H1 (cell line): ENCODE measurements around the gene WFDC12. TPM values are rescaled to one million over a fixed set of nuclear protein-coding genes. Genes with fewer than 3 reads are reported as not detected.

Experiments used
- CTCF ChIA-PET: fragments of 300-600 bp; sonication (Branson Sonifier 250); formaldehyde crosslinking; loops from one replicate; lab custom pipeline; 2021; ENCODE audit not compliant: partially characterized antibody; lab: Charles Lee
- POLR2A ChIA-PET: fragments of 300-600 bp; sonication (Branson Sonifier 250); formaldehyde crosslinking; loops from one replicate; lab custom pipeline; 2021; ENCODE audit warnings: inconsistent platforms; ENCODE audit not compliant: partially characterized antibody; lab: Charles Lee
- DNase-seq, 2 experiments: peaks; one replicate each; pipeline versions ENCODE4 v3.0.0 to v3.0.0-alpha.2; 2010 to 2022; ENCODE audit warnings: low spot score in 2 of 2, low read depth in 1 of 2, mixed read lengths in 1 of 2
- FAIRE-seq: peaks from 2 replicates; lab custom pipeline; 2011; peaks lifted over from hg19 to GRCh38; lab: Jason Lieb, UNC
- H2AFZ ChIP-seq: 2 replicates; pipeline ENCODE4 v1.8.1; 2012; ENCODE audit warnings: low read length, inconsistent platforms
- H2AK5ac ChIP-seq: 2 replicates; pipeline ENCODE4 v1.6.1; 2013; ENCODE audit warnings: low read depth, low read length
- H2BK120ac ChIP-seq: replicated peaks from 2 replicates; pipeline ENCODE3; 2013; ENCODE audit warnings: low read depth, low read length, inconsistent platforms
- H2BK12ac ChIP-seq: 2 replicates; pipeline ENCODE4 v1.6.1; 2013; ENCODE audit warnings: low read depth, low read length
- H2BK15ac ChIP-seq: 2 replicates; pipeline ENCODE4 v1.6.1; 2013; ENCODE audit warnings: low read length
- H2BK20ac ChIP-seq: 2 replicates; pipeline ENCODE4 v1.6.1; 2013; ENCODE audit warnings: low read length
- H2BK5ac ChIP-seq: 2 replicates; pipeline ENCODE4 v1.6.1; 2013; ENCODE audit warnings: low read depth, low read length
- H3K14ac ChIP-seq: 2 replicates; pipeline ENCODE4 v1.6.1; 2013; ENCODE audit warnings: inconsistent platforms; ENCODE audit not compliant: insufficient read length
- H3K18ac ChIP-seq: 2 replicates; pipeline ENCODE4 v1.6.1; 2013; ENCODE audit warnings: low read length; ENCODE audit errors: extremely low read depth
- H3K23ac ChIP-seq: 2 replicates; pipeline ENCODE4 v1.6.1; 2013; ENCODE audit warnings: inconsistent platforms; ENCODE audit not compliant: insufficient read length
- H3K23me2 ChIP-seq: 2 replicates; pipeline ENCODE4 v1.6.1; 2013; ENCODE audit warnings: low read depth, low read length
- H3K27ac ChIP-seq: 2 replicates; pipeline ENCODE4 v1.6.1; 2011; ENCODE audit warnings: low read depth, low read length, inconsistent platforms
- H3K27me3 ChIP-seq, 4 experiments: replicated peaks in 1 of 4; 1 replicate in 1 of 4; 2 replicates in 3 of 4; pipeline versions ENCODE4 v1.6.1 to v1.8.1; 2011 to 2013; ENCODE audit warnings: low read length in 3 of 4, mild to moderate bottlenecking in 3 of 4, inconsistent platforms in 2 of 4, mixed read lengths in 2 of 4, moderate library complexity in 1 of 4; ENCODE audit not compliant: control insufficient read depth in 3 of 4, insufficient read depth in 3 of 4; ENCODE audit errors: extremely low read depth in 1 of 4
- H3K36me3 ChIP-seq, 4 experiments: 2 replicates each; pipeline versions ENCODE4 v1.6.1 to v1.8.1; 2011 to 2013; ENCODE audit warnings: mild to moderate bottlenecking in 4 of 4, low read length in 3 of 4, moderate library complexity in 2 of 4, control low read depth in 1 of 4, inconsistent platforms in 1 of 4; ENCODE audit not compliant: insufficient read depth in 4 of 4, control insufficient read depth in 2 of 4
- H3K4ac ChIP-seq: replicated peaks from 2 replicates; pipeline ENCODE3; 2013; ENCODE audit warnings: low read length, low read depth, mixed read lengths, inconsistent platforms; ENCODE audit not compliant: insufficient read length
- H3K4me1 ChIP-seq, 4 experiments: replicated peaks in 1 of 4; 1 replicate in 1 of 4; 2 replicates in 3 of 4; pipeline versions ENCODE4 v1.6.1 to v1.8.1; 2011 to 2013; ENCODE audit warnings: low read length in 3 of 4, inconsistent platforms in 2 of 4, mixed read lengths in 1 of 4; ENCODE audit not compliant: insufficient read depth in 4 of 4, control insufficient read depth in 3 of 4
- H3K4me2 ChIP-seq, 2 experiments: 2 replicates each; pipeline versions ENCODE4 v1.6.1 to v1.8.1; 2011 to 2013; ENCODE audit warnings: low read depth in 2 of 2, low read length in 2 of 2, control low read depth in 1 of 2, inconsistent platforms in 1 of 2, mild to moderate bottlenecking in 1 of 2; ENCODE audit not compliant: insufficient read depth in 1 of 2
- H3K4me3 ChIP-seq, 4 experiments: fragments of 200-600, 300-600 bp in 1 of 4; sonication (generic), shearing (Covaris generic), sonication (Bioruptor Twin) in 1 of 4; 2 replicates each; pipeline versions ENCODE4 v1.5.1 to v1.8.1; 2011 to 2016; ENCODE audit warnings: low read length in 4 of 4, low read depth in 3 of 4, control low read depth in 2 of 4, inconsistent platforms in 2 of 4, mild to moderate bottlenecking in 2 of 4, mixed read lengths in 1 of 4, moderate library complexity in 1 of 4; ENCODE audit not compliant: insufficient read depth in 2 of 4; ENCODE audit errors: extremely low read depth in 1 of 4
- H3K56ac ChIP-seq: replicated peaks from 2 replicates; pipeline ENCODE3; 2013; ENCODE audit warnings: low read depth, mild to moderate bottlenecking, mixed read lengths, low read length, inconsistent platforms; ENCODE audit not compliant: insufficient read length
- H3K79me1 ChIP-seq: 2 replicates; pipeline ENCODE4 v1.6.1; 2013; ENCODE audit warnings: low read depth, low read length, control low read depth
- H3K79me2 ChIP-seq, 2 experiments: 2 replicates each; pipeline versions ENCODE4 v1.6.1 to v1.8.1; 2012 to 2013; ENCODE audit warnings: low read length in 2 of 2, mild to moderate bottlenecking in 2 of 2, inconsistent platforms in 1 of 2; ENCODE audit not compliant: insufficient read depth in 2 of 2, control insufficient read depth in 1 of 2
- H3K9ac ChIP-seq, 4 experiments: replicated peaks in 1 of 4; 1 replicate in 1 of 4; 2 replicates in 3 of 4; pipeline versions ENCODE4 v1.6.1 to v1.8.1; 2011 to 2013; ENCODE audit warnings: low read depth in 3 of 4, low read length in 3 of 4, control low read depth in 2 of 4, mild to moderate bottlenecking in 2 of 4, moderate library complexity in 2 of 4, inconsistent platforms in 1 of 4; ENCODE audit errors: extremely low read depth in 1 of 4
- H3K9me3 ChIP-seq, 2 experiments: 2 replicates each; pipeline versions ENCODE4 v1.6.1 to v1.8.1; 2012 to 2013; ENCODE audit warnings: mild to moderate bottlenecking in 2 of 2, moderate library complexity in 2 of 2, control low read depth in 1 of 2, inconsistent platforms in 1 of 2, low read depth in 1 of 2, low read length in 1 of 2, mixed read lengths in 1 of 2; ENCODE audit not compliant: insufficient read depth in 2 of 2
- H4K20me1 ChIP-seq, 2 experiments: replicated peaks in 1 of 2; 2 replicates each; pipeline versions ENCODE3 to v1.8.1; 2011 to 2013; ENCODE audit warnings: inconsistent platforms in 2 of 2, low read length in 2 of 2, mild to moderate bottlenecking in 1 of 2; ENCODE audit not compliant: insufficient read depth in 2 of 2, control insufficient read depth in 1 of 2
- H4K5ac ChIP-seq: 2 replicates; pipeline ENCODE4 v1.6.1; 2013; ENCODE audit warnings: low read length, low read depth, mixed read lengths, inconsistent platforms; ENCODE audit not compliant: insufficient read length
- H4K8ac ChIP-seq: 2 replicates; pipeline ENCODE4 v1.8.0; 2013; ENCODE audit warnings: mild to moderate bottlenecking, moderate library complexity, low read length, inconsistent platforms; ENCODE audit not compliant: insufficient read depth; ENCODE audit errors: extremely low read depth
- H4K91ac ChIP-seq: replicated peaks from 2 replicates; pipeline ENCODE3; 2013; ENCODE audit warnings: low read length, mixed read lengths, inconsistent platforms; ENCODE audit not compliant: insufficient read length
- ATF2 ChIP-seq: IDR thresholded peaks from 2 replicates; pipeline ENCODE4 v1.6.1; 2012; ENCODE audit warnings: low read length, inconsistent platforms
- ATF3 ChIP-seq: IDR thresholded peaks from 2 replicates; pipeline ENCODE4 v1.6.1; 2011; ENCODE audit warnings: low read depth, mild to moderate bottlenecking, low read length; ENCODE audit not compliant: insufficient read depth
- CREB1 ChIP-seq: IDR thresholded peaks from 2 replicates; pipeline ENCODE4 v1.6.1; 2012; ENCODE audit warnings: inconsistent platforms
- EGR1 ChIP-seq: IDR thresholded peaks from 2 replicates; pipeline ENCODE4 v1.6.1; 2011; ENCODE audit warnings: low read depth, low read length, borderline replicate concordance
- POLR2AphosphoS5 ChIP-seq: IDR thresholded peaks from 2 replicates; pipeline ENCODE4 v1.6.1; 2011; ENCODE audit warnings: low read depth, low read length
- RBBP5 ChIP-seq: IDR thresholded peaks from 2 replicates; pipeline ENCODE4 v1.7.1; 2012; ENCODE audit warnings: low read depth, mild to moderate bottlenecking, inconsistent platforms, low read length, moderate library complexity, borderline replicate concordance
- SRF ChIP-seq: IDR thresholded peaks from 2 replicates; pipeline ENCODE4 v1.6.1; 2011; ENCODE audit warnings: mild to moderate bottlenecking, low read depth, low read length, moderate library complexity
- SUZ12 ChIP-seq: fragments of 200-600 bp; sonication (generic); IDR thresholded peaks from 2 replicates; pipeline ENCODE4 v1.6.1; 2012; ENCODE audit warnings: mild to moderate bottlenecking, inconsistent platforms, low read length, moderate library complexity, mixed read lengths
- TAF1 ChIP-seq: IDR thresholded peaks from 2 replicates; pipeline ENCODE4 v1.6.1; 2011; ENCODE audit warnings: mild to moderate bottlenecking, low read depth, low read length
- WGBS, 2 experiments: shearing (Covaris generic) in 1 of 2; methylation state at CpG; one replicate each; pipeline versions ENCODE4 v1.1.6 to v1.1.7; 2013 to 2015; ENCODE audit warnings: low lambda C conversion rate in 2 of 2, mixed read lengths in 2 of 2, inconsistent platforms in 1 of 2, low coverage in 1 of 2, missing lambda C conversion rate in 1 of 2; ENCODE audit not compliant: insufficient replicate concordance in 2 of 2, insufficient coverage in 1 of 2, insufficient read length in 1 of 2; ENCODE audit errors: extremely low coverage in 1 of 2, missing lambda C conversion rate in 1 of 2; 5-methylcytosine and 5-hydroxymethylcytosine counted together
- polyA plus RNA-seq, 7 experiments: library from polyadenylated mRNA; depleted of rRNA in 3 of 7; stranded (reverse) in 5 of 7; unstranded in 2 of 7; fragments of >200 nt in 5 of 7; fragments of 200-250 nt in 2 of 7; gene quantifications; 1 replicate in 5 of 7; 2 replicates in 1 of 7; 4 replicates in 1 of 7; pipeline versions ENCODE4 v1.2.1 to v1.2.3, GENCODE V29; 2011 to 2013; ENCODE audit warnings: missing spikeins in 2 of 7, mixed read lengths in 2 of 7
- total RNA-seq: library from RNA; stranded (reverse); fragmentation: NEBNext Ultra II Directional; extraction: Animal tissue kit (Norgen Biotek cat#: 25700); gene quantifications from 2 replicates; pipeline ENCODE4 v1.2.1, GENCODE V29; 2021

The WFDC12 gene
- total and polyA plus RNA-seq, 2 of the 8 experiments (the other 6 are each of a cell fraction or from before 2014, with no cell fraction given) = not detected

GRCh38 chr20:45117581-45117980, 6.7 kb downstream of the WFDC12 start:
- Histone ChIP-seq H3K27ac (no peak overlapping the region), H3K36me3 (no peaks in the 10 kb centered on the region), H3K14ac (no peak overlapping the region), H3K4me3 (no peak overlapping the region), H3K4ac (no peak overlapping the region), H4K5ac (no peak overlapping the region), H3K79me1 (no peaks in the 10 kb centered on the region), H4K8ac (no peak overlapping the region), H3K79me2 (no peaks in the 10 kb centered on the region), H3K23ac (no peak overlapping the region), H4K91ac (no peak overlapping the region), H2AFZ (no peak overlapping the region), H2BK5ac (no peak overlapping the region), H2BK20ac (no peak overlapping the region), H2BK15ac (no peak overlapping the region), H3K9ac (no peak overlapping the region), H3K56ac (no peak overlapping the region), H2BK12ac (no peak overlapping the region), H2BK120ac (no peak overlapping the region), H3K9me3 (no peaks in the 10 kb centered on the region), H3K18ac (no peak overlapping the region), H4K20me1 (no peaks in the 10 kb centered on the region), H3K23me2 (no peaks in the 10 kb centered on the region), H3K27me3 (no peaks in the 10 kb centered on the region), H2AK5ac (no peak overlapping the region), H3K4me1 (no peaks in the 10 kb centered on the region; a peak in 1 of 7 replicates), H3K4me2 (no peak overlapping the region)
- ChIA-PET POLR2A (no interaction called here), CTCF (interaction anchor here (0.7 to 2.2 kb wide), 7 partner anchors 10 to 112 kb away, joined by 3 to 7 read pairs (median 4); no protein-coding TSS in a partner anchor)
- WGBS, 2 experiments = 78% methylated on average over 4 of the region's 4 CpGs; no CpG with 5 or more reads in 1 of the 2 experiments
- no peak for TF ChIP-seq ATF3
- no peak for TF ChIP-seq RBBP5
- TF ChIP-seq EGR1 = no peak
- TF ChIP-seq POLR2AphosphoS5 = no peak
- TF ChIP-seq SUZ12 = no peak
- TF ChIP-seq CREB1 = no peak
- no peak for TF ChIP-seq TAF1
- TF ChIP-seq ATF2 = no peak
- no peak for TF ChIP-seq SRF
- no peak for FAIRE-seq
- no peak for DNase-seq
